HG02973 (cell line): ENCODE results near the gene DNLZ.

Source experiments
- ATAC-seq: cut with Tn5 transposase; IDR thresholded peaks from one replicate; pipeline ENCODE4 v1.9.1; 2021; ENCODE audit warnings: moderate library complexity; ENCODE audit not compliant: unreplicated experiment

The DNLZ gene

DNA sequence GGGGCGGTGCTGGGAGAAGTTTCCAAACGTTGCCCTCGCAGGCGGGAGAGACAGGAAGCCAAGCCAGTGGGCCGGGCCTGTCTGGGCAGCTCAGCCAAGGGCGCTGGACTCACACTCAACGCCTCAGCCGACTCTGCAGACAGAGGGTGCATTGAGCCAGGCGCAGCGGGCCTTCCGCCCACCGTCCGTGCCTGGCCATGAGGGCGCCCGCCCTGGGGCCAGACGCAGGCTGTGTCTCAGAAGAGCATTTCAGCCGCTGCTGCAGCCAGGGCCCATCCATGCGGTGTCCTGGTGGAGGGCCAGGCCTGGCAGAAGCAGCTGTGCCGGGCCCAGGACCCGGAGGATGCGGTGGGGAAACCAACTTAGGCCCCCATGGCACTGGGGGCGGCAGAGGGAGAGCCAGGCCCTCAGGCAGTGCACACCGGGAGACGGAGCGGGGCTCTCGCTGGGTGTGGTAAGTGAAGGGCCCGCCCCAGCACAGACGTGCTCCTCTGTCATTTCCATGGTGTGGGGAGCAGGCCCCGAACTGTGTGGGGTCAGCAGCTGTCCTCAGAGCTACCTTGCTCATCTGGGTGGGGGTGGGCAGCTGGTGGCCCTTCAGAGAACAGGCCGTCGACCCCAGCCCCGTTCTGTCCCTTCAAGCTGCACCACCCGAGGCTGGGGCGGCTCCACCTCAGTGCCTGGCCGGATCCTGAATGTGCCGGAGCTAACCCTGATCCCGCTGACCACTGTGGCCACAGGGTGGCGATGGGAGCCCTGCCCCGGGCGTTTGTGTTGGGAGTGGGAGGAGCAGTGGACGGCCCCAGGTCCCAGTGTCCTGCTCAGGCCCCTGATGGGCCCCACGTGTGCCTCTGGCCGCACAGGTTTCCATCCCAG is 18.0 kb downstream of the DNLZ start:
- ATAC-seq = no peak

DNA sequence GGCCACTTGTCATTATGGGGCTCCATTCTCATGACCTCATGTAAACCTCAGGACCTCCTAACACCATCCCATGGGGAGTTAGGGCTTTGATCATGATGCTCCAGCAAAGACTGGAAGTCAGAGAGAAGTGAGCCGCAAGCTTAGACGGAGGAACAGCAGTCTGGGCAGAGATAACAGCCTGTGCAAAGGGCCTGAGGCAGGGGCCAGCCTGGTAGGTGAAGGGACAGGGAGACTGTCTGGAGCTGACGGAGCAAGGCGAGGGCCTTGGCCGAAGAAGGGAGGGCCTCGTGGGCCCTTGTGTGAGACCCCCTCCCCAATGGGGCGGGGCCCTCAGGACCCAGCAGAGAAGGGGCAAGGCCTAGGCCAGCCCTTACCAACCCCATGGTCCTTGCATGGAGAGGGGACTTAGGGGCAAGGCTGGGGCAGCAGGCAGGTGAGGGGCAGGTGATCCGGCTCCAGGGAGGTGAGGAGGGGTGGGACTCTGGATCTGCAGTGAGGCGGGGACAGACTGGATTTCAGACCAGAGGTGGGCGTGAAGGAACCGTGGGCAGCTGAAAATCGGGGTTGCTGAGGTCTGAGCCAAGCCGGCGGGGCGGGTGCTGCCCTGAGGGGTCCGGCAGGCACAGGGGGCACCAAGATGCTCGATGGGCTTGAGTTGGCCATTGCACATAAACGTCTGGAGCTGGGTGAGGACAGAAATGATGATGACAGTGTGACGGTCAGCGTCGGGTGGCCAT is 18.8 kb downstream of the DNLZ start:
- ATAC-seq = no peak

DNA sequence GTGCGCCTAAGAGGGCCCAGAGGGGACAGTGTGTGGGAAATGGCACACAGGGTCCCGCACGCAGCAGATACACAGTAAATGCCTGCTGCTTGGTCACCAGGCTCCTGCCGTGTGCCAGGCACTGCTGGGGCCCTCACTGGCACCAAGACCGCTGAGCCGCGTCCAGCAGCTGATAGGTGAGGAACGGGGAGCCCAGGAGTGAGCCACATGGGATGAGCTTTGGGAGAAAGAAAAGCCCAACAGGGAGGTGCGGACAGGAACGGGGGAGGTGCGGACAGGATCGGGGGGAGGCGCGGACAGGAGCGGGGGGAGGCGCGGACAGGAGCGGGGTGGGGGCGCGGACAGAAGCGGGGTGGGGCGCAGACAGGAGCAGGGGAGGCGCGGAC is 19.7 kb downstream of the DNLZ start:
- no peak for ATAC-seq

DNA sequence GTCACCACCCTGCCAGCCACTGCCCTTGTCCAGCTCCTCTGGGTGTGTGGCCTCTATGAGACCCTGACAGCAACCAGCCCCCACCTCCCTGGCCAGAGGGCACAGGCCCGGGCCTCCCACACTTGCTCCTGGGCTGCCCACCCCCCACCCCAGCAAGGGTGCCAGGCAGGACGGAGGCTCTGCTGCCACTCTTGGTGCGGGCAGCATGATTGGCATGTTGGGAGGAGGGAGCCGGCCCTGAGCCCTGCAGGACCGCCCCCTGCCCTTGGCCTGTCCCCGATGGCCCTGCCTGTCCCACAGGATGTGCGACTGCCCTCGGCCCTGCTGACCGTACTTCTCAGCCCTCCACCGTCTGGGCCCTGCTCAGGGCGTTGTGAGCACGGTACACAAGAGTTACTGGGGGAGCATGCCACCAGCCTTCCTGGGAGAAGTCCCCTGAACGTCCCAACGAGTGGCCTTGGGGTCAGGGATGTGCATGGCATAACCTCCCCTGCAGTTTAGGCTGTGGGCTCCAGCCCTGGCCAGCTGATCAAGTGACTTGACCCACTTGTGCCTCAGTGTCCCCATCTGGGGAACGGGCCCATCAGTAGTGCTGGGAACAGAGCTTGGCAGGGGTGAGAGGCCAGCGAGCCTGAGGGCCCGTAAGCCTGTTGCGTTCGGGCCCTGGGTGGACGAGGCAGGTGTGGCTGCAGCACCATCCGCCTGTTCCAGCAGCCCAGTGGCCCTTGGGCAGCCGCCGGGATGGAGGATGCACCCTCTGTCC is 20.2 kb downstream of the DNLZ start:
- ATAC-seq = no peak

DNA sequence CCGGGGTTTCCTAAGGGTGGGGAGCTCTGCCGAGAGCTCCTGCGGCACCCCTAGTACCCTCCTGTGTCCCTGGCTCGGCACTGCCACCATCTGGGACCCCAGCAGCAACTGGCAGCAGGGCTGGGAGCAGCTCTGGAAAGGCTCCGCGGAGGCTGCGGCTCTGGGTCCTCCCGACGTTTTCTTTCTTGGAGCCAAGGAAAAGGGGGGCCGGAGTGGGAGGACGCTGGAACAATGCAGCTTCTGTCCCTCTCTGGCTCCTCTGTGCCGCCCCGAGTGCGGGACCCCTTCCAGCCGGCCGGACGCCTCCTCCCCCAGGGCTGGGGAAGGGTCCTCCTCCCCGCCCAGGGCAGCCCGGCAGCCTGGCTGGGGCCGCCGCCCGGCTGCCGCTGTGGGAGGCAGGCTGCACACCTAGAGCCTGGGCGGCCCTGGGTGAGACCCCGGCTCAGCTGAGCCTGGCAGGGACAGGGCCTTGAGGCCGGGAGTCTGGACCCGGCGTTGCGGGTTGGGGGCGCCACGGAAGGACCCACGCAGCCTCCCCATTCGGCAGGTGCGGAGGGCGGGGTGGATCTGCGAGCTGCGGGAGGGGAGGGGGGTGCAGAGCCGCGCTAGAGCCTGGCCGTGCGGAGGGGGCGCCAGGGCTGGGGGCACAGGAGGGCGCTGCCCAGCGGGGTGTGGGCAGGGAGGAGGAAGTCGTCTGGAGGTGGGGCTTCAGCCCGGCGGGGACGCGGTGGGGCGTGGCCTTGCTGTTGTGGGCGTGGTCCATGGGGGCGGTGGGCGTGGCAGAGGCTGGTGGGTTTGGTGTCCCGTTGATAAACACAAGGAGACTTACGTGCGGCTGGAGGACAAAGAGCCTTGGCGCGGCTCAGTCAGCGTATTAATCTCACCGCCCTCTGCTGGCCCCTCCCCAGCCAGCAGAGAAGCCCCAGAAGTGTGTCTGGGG is 21.1 kb downstream of the DNLZ start:
- no peak for ATAC-seq

DNA sequence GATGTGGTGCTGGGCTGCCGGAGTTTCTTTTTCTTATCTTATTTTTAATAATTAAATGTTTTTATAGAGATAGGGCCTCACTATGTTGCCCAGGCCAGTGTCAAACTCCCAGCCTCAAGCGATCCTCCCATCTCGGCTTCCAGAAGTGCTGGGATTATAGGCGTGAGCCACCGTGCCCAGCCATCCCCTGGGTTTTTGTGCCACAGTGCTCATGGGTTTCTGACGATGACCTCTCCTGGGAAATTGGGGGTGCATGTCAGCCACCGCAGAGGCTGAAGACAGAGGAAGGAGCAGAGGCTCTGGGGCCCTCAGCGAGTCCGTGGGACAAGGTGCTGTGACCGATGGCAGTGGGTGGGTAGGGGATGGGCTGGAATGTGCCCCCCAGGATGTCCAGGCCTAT is 21.8 kb downstream of the DNLZ start:
- ATAC-seq = no peak

DNA sequence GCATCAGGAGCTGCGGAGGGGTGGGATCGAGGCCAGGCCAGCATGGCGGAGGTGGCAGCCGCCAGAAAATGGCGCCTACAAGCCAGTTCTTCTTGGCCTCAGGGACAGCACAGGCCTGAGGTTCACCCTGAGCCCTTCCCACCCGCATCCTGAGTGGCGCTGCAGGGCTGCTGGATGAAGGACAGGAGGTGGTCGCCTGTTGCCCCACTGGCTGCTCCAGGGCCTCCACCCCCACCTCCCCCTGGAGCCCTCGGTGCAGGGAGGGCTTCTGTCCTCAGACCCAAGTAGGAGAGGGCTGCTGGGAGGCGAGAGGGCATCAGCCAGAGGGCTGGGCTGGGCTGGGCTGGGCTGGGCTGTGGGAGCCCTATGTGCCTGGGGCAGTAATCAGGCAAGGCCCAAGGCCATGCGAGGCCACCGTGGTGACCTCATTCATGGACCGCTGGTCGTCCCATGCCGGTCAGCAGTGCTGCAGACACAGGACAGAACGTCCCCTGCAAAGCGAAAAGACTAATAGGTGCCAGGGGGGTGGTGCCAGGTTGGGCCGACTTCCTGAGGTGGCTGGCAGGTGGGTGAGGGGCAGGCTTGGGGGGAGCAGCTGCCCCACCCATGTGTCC is 22.4 kb downstream of the DNLZ start:
- ATAC-seq = no peak

DNA sequence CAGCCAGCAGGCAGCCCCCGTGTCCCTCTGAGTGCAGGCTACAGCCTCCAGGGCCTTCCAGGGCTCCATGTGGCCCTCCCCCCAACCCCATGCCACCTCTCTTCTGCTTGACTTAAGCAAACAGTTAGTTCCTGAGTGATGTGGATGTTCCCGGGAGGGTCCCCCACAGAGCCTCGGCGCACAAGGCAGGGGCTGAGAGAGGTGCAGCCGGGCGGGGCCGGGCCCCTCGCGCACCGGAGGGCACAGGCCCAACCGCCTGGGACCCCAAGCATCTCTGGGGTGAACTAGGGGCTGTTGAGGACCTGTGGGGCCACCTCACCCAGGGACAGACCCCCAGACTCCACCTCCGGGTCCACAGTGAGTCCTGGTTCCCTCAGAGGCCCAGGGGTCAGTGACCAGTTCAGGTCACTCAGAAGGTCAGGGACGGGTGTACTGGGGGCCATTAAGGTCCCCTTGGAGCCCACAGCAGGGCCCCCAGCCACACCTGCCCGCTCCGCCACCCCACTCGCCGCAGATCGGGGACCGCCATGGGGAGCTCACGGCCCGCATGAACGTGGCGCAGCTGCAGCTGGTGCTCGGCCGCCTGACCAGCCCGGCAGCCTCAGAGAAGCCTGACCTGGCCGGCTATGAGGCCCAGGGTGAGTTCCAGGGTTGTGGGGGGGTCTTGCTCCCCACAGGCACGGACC is 23.0 kb downstream of the DNLZ start:
- ATAC-seq = no peak

DNA sequence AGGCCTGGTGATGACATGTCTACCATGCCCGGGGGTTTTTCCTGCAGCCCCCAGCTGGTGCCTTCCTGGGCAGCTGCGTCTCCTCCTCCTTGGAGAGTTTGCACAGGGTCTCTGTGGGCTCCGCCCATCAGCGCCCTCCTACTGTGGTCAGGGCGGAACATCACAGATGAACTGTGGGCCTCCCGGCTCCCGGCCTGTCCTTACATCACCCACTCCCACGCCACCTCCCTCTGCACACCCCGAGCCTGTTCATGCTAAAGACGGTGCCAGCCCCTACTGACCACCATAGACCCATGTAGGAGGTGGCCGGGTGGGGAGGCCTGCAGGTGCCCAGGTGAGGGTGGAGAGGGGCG is 23.6 kb downstream of the DNLZ start:
- ATAC-seq = no peak

DNA sequence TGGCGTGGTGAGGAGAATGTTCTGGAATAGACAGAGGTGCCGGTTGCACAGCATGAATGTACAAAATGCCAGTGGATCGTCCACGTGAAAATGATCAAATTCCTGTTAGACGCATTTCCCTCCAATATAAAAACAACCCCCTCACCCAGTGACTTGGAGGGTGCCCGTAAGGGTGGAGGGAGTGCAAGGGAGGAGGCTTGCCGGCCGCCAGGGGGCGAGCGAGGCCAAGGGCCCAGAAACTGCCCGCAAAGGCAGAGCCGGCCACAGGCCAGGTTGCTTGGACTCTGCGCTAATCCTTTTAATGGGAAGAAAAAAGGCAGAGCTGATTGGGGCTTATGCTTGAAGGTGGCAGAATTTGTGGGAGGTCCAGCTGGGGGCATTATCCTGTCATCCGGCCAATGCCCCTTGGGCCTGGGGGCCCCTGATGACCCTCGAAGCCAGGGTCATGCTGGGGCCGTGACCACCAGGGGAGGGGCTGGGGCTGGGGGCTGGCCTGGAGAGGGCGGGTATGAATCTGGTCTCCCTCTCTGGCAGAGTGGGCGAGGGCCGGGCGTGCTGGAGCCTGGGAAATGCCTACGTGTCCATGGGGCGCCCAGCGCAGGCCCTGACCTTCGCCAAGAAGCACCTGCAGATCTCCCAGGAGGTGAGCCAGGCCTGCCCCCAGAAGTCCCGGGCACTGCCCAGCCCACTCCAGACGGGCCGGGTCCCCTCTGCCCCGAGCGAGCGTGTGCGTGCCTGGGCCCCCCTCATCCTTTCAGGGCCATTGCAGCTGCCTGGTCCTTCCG is 24.2 kb downstream of the DNLZ start:
- ATAC-seq = no peak

DNA sequence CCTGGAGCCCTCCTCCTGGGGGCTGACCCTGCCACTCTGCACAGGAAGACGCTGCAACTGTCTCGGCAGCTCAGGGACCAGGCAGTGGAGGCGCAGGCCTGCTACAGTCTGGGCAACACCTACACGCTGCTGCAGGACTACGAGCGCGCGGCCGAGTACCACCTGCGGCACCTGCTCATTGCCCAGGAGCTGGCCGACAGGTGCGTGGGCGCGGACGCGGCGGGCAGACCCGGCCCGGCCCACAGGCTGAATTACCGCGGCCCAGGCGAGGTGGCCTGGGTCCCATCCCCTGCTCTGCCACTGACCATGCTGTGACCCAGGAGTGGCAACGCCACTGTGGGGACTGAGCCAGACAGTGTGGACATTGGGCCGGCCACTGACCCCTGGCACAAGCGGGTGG is 25.0 kb downstream of the DNLZ start:
- ATAC-seq = no peak

DNA sequence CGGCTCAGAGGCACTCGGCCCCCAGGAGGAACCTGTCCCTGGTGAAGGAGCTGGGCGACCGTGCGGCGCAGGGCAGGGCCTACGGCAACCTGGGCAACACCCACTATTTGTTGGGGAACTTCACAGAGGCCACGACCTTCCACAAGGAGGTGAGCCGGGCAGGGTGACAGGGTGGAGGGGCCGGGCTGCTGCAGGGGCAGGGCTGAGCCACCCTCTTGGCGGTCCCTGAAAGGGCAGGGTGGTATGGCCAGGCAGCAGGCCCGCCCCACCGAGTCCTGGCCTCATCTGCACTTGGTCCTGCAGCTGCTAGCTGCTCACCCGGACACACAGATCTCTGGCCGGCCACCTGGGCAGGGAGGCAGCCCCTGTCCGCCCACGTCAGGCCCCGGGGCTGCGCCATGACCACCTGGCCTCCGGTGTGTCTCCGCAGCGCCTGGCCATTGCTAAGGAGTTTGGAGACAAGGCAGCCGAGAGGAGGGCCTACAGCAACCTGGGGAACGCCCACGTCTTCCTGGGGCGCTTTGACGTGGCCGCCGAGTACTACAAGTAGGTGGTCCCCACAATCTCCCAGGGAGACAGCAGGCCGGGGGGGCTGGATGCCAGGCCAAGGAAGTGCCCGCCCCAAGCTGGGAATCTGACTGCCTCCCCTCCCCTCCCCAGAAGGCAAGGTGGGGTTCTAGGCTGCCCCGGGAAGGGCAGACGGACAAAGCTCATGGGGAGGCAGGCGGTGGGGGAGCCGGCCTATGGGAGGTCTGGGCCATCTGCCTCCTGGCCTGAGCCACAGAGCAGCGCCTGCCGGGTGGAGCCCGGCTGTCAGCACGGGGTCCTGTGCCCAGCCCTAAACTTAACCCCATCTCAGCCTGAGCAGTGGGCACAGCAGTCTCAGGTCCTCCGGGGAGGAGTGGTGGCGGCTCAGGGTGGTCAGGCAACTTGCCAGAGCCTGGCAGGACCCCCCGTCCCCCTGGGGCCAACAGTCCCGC is 25.8 kb downstream of the DNLZ start:
- no peak for ATAC-seq

DNA sequence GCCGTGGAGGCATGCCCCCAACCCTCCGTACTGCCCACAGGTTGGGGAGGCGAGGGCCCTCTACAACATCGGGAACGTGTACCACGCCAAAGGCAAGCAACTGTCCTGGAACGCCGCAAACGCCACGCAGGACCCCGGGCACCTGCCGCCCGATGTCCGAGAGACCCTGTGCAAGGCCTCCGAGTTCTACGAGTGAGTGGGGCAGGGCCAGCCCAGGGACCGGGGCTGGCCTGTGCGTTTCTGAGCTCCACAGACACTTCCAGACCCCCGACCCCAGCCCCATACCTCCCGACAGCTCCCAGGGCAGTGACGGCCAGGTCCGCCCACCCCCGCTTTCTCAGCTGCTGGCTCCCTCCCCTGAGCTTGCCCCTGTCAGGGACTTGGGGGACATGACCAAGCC is 26.7 kb downstream of the DNLZ start:
- ATAC-seq = no peak

DNA sequence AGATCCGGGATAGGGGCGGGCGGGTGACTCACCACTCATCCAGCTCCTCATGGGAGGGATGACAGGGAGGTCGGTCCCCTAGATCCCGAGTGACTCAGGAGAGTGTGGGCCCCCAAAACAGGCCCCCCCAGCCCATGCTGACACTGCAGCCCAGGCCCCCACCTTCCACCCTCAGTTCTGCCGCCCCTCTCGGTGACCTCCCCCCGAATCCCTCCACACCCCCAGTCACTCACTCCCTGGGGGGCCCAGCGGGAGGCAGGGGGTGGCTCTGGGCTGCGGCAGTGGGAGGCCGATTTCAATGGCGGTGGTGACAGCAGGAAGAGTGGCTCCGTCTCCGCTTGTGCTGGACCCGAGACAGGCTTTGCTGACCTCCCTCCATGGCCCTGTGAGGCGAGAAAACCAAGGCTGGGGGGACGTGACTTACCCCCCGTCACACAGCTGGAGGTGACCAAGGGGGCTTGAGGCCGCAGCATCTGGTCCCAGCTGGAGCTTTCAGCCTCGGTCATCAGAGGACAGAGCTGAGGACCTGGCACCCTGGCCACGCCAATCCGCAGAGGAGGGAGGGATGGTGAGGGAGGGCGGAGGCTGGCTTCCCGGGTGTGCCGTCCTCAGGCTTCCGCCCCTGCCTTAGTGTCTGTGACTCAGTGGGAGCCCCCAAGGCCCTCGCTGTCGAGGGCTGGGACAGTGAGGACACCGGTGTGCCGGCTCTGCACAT is 27.2 kb downstream of the DNLZ start:
- no peak for ATAC-seq

DNA sequence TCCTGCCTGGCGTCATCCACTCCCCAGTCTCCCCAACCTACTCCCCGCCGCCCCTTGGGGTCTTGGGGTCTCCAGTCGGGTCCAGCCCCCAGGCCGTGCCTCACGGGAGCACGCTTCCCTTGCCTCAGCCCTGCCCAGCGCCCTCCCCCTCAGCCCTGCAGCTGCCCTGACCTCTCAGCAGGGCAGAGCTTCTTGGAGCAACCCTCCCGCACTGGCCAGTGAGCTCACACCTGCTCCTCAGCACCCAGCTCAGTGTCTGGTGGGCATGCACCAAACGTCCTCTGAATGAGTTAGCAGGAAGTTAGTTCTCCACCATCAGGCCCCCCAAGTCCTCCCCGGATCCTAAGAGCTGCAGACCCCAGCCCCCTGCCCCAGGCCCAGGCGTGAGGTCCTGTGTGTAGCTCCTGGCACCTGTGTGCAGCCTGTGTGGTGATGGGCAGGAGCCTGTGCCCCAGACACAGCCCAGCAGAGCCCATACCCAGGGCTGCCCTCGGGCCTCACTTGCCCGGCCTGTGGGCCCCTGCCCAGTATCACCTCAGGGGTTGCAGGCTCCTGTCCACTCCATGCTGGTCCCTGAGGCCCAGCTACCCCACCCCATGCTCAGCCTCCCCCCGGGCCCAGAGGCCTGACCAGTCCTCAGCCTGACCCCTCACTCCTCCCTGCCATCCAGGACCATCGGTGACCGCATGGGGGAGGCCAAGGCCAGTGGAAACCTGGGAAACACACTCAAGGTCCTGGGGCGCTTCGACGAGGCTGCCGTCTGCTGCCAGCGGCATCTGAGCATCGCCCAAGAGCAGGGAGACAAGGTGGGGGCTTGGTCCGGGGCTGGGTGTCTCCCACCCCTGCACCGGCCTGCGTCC is 28.0 kb downstream of the DNLZ start:
- ATAC-seq = no peak

DNA sequence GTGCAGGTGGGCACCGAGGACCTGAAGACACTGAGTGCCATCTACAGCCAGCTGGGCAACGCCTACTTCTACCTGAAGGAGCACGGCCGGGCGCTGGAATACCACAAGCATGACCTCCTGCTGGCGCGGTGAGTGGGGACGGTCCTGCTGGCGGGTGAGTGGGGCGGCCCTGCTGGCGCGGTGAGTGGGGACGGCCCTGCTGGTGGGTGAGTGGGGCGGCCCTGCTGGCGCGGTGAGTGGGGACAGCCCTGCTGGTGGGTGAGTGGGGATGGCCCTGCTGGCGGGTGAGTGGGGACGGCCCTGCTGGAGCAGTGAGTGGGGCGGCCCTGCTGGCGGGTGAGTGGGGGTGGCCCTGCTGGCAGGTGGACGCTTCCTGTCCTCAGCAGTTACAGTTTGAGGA is 29.0 kb downstream of the DNLZ start:
- ATAC-seq = no peak
